CD1c-positive myeloid dendritic cell (primary cell): ENCODE measurements around the gene GNAQ.

Experiments
- DNase-seq: peaks from one replicate; pipeline ENCODE4 v3.0.0-alpha.2; 2016; ENCODE audit errors: extremely low spot score

The GNAQ gene

GRCh38 chr9:78031444-78031892 lies at the start of gene GNAQ:
GNAQ (minus strand) TSS chr9:78031811; CDS start chr9:78031235, 576 bp downstream.
- peak; percentile 45 for DNase-seq

GRCh38 chr9:78074385-78075291 lies 43.0 kb upstream of the GNAQ start:
- DNase-seq = no peak

DNA sequence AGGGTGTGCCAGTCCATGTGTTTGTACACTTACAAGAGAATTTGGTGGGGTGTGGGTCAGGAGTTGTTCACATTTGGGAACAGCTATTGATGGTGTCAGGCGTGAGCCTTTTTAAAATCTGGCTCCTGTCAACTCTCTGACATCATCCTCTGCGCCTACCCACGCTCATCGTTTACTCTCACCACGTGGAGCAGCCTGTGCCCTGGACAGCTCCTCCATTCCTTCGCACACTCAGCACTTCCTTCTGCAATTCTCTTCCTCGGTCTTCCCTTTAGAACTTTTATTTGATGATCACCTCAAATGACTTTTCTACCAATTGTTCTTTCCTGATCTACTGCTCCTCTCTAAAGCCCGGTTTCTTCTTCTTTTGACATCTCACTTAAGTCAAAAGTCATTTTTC lies 42.1 kb upstream of the GNAQ start:
- DNase-seq = peak; percentile 15

DNA sequence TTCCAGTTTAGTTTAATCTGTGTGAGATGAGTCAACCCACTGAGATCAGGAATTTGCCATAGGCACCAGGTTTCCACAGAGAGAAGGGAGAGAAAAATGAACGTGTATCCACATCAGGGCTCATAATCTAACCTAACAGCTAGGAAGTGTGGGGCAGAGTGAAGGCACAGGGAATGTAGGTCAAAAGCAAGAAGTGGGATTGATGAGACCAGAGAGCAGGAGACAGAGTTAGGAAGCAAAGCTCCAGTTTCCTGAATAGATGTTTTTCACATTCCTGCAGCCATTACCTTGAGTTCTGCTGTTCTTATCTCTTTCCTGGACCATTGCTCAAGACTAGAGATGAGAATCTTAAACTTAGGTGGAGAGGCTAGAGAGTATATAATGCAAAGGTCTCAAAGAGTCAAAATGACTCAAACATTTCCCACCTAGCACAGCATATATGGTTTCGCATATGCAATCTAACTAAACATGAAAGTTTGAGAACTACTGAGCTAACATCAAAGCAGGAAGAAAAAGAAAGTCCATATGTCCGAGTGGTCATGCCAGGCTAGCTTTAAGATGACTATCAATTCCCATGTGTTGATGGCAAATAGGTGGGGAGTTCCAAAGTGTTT lies 41.1 kb upstream of the GNAQ start:
- DNase-seq = no peak

GRCh38 chr9:78070521-78070920 lies 38.9 kb upstream of the GNAQ start:
- DNase-seq = no peak

DNA sequence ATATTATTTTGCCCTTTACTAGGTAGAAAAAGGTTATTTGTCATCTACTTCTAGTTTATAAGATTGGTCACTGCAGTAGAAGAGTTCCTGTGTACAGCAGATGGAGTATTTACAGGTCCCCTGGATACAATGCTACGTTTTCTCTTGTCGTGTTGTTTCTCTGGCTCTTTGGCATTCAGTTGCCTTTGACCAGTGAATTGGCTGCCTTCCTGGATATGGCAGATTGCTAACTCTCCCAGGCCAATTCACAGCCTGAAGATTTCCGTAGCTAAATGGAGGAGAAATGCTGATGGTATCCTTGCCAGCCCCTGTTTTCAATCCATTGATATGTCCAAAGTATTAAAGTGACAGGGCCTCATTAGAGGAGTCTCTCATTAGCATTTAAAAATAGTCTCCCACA lies 32.5 kb upstream of the GNAQ start:
- DNase-seq = no peak

DNA sequence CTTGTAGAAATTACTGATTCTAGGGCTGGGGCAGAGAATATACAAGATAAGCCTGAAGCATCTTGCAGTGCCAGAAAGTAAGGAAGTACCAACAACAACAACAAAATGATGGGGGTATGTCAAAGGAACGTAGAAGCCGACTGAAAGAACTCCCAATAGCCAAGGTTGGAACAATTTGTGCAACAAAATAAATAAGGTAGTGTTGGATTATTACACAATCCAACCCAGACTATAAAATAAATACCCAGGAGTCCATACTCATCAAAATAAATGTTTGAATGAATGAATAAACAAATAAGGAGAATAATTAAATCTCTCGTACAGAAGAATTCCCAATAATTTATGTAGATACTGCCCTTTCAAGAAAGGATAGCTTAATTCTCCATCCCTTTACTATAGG lies 31.1 kb upstream of the GNAQ start:
- no peak for DNase-seq

DNA sequence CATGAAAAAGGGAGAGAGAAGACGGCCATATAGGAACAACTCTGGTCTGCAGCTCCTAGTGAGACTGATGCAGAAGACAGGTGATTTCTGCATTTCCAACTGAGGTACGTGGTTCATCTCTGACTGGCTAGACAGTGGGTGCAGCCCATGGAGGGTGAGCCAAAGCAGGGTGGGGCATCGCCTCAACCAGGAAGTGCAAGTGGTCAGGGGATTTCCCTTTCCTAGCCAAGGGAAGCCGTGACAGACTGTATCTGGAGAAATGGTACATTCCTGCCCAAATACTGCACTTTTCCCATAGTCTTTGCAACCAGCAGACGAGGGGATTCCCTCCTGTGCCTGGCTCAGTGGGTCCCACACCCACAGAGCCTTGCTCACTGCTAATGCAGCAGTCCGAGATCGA lies 22.6 kb upstream of the GNAQ start:
- DNase-seq = peak; percentile 30

- DNase-seq = no peak
These were observed 22.0 kb upstream of the GNAQ start for GRCh38 chr9:78053627-78054026.

GRCh38 chr9:78050421-78050820 lies 18.8 kb upstream of the GNAQ start:
- DNase-seq = peak; percentile 10

DNA sequence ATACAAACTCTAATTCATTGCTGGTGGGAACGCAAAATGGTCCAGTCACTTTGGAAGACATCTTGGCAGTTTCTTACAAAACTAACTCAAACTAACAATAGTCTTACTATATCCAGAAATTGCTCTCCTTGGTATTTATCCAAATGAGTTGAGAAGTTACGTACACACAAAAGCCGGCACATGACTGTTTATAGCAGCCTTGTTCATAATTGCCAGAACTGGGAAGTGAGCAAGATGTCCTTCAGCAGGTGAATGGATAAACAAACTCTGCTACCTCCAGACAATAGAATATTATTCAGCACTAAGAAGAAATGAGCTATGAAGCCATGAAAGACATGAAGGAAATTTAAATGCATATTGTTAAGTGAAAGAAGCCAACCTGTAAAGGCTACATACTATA lies 17.9 kb upstream of the GNAQ start:
- no peak for DNase-seq

DNA sequence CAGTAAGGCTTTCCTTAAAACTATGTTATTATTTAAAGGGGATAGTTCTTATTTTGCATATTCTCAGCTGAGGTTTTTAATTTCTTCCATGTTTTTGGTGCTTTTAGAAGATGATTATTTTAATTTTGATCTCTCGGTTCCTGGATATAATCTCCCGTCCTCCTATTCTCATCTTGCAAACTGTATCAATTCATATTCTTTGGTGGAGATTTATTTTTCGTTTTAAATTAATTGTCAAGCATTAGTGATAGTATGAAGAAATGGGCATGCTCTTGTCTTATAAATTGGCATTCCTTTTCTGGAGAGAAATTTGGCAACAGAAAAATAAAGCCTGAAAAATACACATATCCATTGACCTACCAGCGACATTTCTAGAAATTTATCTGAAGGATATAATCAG lies 15.5 kb upstream of the GNAQ start:
- DNase-seq = no peak

GRCh38 chr9:78046112-78046511 lies 14.5 kb upstream of the GNAQ start:
- DNase-seq = no peak

DNA sequence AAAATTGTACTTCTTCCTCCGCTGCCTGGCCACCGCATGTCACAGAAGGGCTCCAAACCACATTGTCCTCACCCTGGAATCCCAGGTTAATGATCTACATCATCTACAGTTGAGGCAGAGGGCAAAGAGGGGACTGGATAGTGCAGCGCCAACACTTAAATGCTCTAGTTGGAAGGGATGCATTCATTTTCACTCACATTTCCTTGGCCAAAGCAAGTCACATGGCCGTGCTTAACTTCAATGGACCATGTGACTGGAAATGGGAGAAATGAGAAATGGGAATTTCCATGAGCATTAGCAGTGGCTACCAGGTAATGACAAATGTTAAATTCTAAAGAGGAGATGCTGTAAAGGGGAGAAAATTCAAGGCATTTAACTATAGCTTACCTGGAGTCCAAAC lies 13.3 kb upstream of the GNAQ start:
- no peak for DNase-seq

GRCh38 chr9:78044189-78044588 lies 12.6 kb upstream of the GNAQ start:
- no peak for DNase-seq

GRCh38 chr9:78041971-78042370 lies 10.4 kb upstream of the GNAQ start:
- no peak for DNase-seq

DNA sequence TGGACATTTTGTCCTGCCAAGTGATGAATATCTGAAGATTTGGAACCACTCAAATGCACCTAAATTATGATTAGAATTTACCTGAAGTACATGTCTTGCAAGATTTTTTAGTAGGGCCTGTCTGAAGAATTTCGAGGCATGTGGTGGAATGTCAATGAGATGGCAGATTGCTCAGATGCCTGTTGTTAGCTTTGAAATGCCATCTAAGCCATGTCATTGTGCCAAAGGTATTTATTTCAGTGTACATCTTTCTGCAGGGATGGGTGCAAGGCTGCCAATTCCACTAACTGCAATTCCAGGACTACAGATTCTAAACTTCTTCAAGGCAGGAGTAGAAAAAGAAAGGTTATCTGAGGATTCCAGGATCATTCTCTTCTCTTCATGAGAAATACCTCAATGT lies 9.1 kb upstream of the GNAQ start:
- no peak for DNase-seq

DNA sequence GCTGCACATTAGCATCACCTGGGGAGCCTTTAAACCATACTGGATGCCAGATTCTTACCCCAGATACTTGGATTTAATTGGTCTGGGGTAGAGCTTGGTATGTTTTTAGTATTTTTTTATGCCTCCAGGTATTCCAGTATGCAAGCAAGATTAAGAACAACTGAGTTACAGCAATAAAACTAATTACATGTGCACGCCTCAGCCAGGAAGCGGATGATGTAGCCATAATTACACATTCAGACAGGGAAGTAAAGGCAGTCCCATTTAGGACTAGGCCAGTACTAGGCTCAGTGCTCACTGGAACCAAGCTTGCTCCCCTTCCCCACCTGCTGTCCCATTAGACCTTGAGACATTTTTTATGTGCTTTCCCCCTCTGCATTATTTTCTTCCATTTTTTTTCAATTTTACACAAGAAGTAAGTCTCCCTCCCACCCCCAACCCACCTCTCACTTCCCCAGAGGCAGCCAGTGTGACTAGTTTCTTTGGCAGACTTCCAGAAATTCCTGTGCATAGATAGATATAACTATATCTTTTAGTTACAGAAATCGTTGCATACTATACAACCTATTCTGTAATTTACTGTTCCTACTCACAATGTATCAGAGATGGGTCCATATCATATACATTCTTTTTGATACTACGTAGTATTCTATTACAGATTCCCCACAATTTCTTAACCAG lies 7.1 kb upstream of the GNAQ start:
- DNase-seq = peak; percentile 88

GRCh38 chr9:78035383-78035993 lies 3.9 kb upstream of the GNAQ start:
- DNase-seq = peak; percentile 86

- DNase-seq = no peak
These were observed 2.3 kb upstream of the GNAQ start for GRCh38 chr9:78033870-78034269.

DNA sequence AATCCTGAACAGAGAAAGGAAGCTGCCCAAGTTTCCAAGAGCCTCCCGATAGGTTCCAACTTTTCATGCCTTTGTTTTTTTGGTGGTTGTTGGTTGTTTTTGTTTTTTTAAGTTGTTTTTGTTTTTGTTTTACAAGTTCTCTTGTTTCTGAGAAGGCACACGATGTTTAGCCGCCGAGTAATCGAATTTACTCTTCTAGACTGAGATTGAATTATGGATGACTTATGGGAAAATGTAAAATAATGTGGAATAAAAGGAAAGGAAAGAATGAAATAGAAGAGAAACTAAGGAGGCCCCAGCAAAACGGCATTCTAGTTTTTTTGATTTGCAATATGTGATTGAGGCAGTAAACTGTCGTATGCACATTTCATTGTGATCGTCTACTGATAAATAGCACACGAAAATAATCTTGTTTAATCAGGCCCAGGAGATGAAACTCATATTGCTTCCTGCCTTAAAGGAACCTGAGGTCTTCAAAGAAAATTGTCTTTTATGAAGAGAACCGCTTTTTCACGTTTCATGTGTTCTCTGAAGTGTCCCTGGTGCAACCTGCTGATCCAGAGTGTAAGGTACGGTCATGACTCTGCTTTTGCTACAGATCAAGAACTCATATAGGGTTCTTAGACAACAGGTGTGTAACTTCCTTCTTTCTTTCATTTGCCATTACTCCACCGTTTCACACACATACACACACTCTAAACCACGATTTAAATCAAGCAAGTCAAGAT lies 1.3 kb upstream of the GNAQ start:
- no peak for DNase-seq
